ENCODE results near the gene TKTL2. TPM values are rescaled to one million over a fixed set of nuclear protein-coding genes. Genes with fewer than 3 reads are reported as not detected.

The TKTL2 gene
- total RNA-seq, 1 experiment from 2014 or later: not detected

GRCh38 chr4:163493643-163494359, 20.2 kb upstream of the TKTL2 start:
- Histone ChIP-seq H2AK5ac (ENCODE audit: insufficient read length, low read length) (no peak overlapping the region), H3K4ac (ENCODE audit: low read depth, low read length) (no peak overlapping the region; the same call in 1 of the 2 replicates), H2AFZ (ENCODE audit: low read length) (no peak overlapping the region), H2BK15ac (ENCODE audit: low read depth, low read length) (no peak overlapping the region), H3K27me3 (ENCODE audit: insufficient read depth, low read length) (no peaks in the 10 kb centered on the region), H3K4me1 (ENCODE audit: insufficient read depth, low read length) (no peaks in the 10 kb centered on the region; the same call in 1 of the 2 replicates), H2BK12ac (ENCODE audit: insufficient read length, low read depth, low read length) (no peak overlapping the region), H3K79me1 (ENCODE audit: insufficient read depth, low read depth, low read length, poor library complexity, severe bottlenecking) (no peaks in the 10 kb centered on the region), H3K18ac (ENCODE audit: insufficient read length, low read depth, low read length) (peak overlapping the region; percentile 66), H2BK5ac (ENCODE audit: insufficient read length, low read length) (no peak overlapping the region), H2BK20ac (ENCODE audit: low read depth, low read length, poor library complexity, severe bottlenecking) (no peak overlapping the region), H4K5ac (ENCODE audit: insufficient read length, low read depth, low read length) (no peak overlapping the region), H3K4me2 (ENCODE audit: insufficient read depth, insufficient read length, low read length) (peak overlapping the region; percentile 30), H2BK120ac (ENCODE audit: low read depth, low read length, poor library complexity, severe bottlenecking) (peak overlapping the region; percentile 65), H3K27ac (ENCODE audit: insufficient read length, low read depth, low read length) (no peak overlapping the region), H3K9me3 (ENCODE audit: control insufficient read depth, low read depth, low read length) (no peaks in the 10 kb centered on the region), H3K9ac (ENCODE audit: extremely low read depth, insufficient read length, low read length) (peak overlapping the region; percentile 92), H3K14ac (ENCODE audit: insufficient read depth, low read length) (peak overlapping the region; percentile 96; the same call in 1 of the 2 replicates), H3K79me2 (ENCODE audit: insufficient read depth, low read length) (peaks cover 20% of the 10 kb centered on the region), H4K8ac (replicated peaks; ENCODE audit: insufficient read length, low read depth, low read length) (no peak overlapping the region), H3K23ac (ENCODE audit: insufficient read length, low read depth, low read length) (no peak overlapping the region), H4K20me1 (ENCODE audit: control insufficient read depth, insufficient read depth, insufficient read length) (no peaks in the 10 kb centered on the region), H4K91ac (ENCODE audit: insufficient read length, low read depth, low read length) (no peak overlapping the region), H3T11ph (ENCODE audit: low read length) (no peak overlapping the region), H3K23me2 (ENCODE audit: insufficient read length, low read depth, low read length, poor library complexity, severe bottlenecking) (peaks cover 5% of the 10 kb centered on the region), H3K56ac (ENCODE audit: insufficient read length, low read depth, low read length) (no peak overlapping the region)
- no peaks in the 10 kb centered on the region for H3K27me3 Mint-ChIP-seq (ENCODE audit: low read depth)
- DNase-seq: no peak
- H3K4me1 Mint-ChIP-seq: peaks cover 13 to 14% of the 10 kb centered on the region in 2 experiments
- peak overlapping the region; percentile 95 to 98 for H3K4me3 Mint-ChIP-seq
- peaks cover 10 to 17% (median 14%) of the 10 kb centered on the region in 3 experiments; a peak in 6 of 7 replicates for H3K36me3 Mint-ChIP-seq (ENCODE audit: insufficient read depth in 1 of 3, low read depth in 3 of 3)
- no peaks in the 10 kb centered on the region; a peak in 1 of 5 replicates for H3K9me3 Mint-ChIP-seq
- no peak for TF ChIP-seq CTCF (conservative IDR thresholded peaks at IDR 0.05)
- no CpG with 5 or more reads among the region's 28 CpGs for WGBS (ENCODE audit: extremely low coverage, insufficient read length, low lambda C conversion rate)
- H3K27ac Mint-ChIP-seq: peak overlapping the region; percentile 100; a peak in 5 of 7 replicates

All from H9 (cell line).